MM.1S (cell line): ENCODE measurements around the gene GRPR.

Experiments
- EZH2 ChIP-seq: fragments of 300-600 bp; sonication (generic); optimal IDR thresholded peaks from 2 replicates; pipeline ENCODE3; 2017; ENCODE audit warnings: low read depth, mild to moderate bottlenecking, antibody characterized with exemption, low read length, mixed read lengths
- EZH2phosphoT487 ChIP-seq: fragments of 300-600 bp; sonication (generic); IDR thresholded peaks from 2 replicates; pipeline ENCODE4 v1.6.1; 2018; ENCODE audit warnings: antibody characterized with exemption, low read length
- TF ChIP-seq, protein P1 (sequence below): fragments of 300-600 bp; sonication (generic); IDR thresholded peaks from 2 replicates; pipeline ENCODE4 v1.5.1; 2016; ENCODE audit warnings: antibody characterized with exemption, low read length, mixed read lengths

DNA sequence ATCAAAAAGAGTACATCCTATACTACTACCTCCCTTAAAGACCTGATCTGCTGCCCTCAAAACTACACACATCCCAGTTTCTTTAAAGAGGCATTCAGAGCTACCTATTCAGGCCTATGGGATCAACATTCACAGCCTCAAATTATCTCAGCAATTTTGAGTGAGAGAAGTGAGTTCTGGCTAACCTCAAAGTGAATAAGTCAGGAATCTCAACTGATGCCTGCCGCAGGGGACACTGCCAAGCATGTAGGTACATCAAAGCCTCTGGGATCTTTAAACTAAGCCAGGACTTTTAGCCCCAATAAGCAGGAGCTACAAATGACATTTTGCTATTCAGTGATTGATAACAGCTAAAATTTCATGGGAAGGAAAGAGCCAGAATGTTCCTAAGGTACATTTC lies 11.6 kb downstream of the GRPR start:
- TF ChIP-seq, protein P1, sequence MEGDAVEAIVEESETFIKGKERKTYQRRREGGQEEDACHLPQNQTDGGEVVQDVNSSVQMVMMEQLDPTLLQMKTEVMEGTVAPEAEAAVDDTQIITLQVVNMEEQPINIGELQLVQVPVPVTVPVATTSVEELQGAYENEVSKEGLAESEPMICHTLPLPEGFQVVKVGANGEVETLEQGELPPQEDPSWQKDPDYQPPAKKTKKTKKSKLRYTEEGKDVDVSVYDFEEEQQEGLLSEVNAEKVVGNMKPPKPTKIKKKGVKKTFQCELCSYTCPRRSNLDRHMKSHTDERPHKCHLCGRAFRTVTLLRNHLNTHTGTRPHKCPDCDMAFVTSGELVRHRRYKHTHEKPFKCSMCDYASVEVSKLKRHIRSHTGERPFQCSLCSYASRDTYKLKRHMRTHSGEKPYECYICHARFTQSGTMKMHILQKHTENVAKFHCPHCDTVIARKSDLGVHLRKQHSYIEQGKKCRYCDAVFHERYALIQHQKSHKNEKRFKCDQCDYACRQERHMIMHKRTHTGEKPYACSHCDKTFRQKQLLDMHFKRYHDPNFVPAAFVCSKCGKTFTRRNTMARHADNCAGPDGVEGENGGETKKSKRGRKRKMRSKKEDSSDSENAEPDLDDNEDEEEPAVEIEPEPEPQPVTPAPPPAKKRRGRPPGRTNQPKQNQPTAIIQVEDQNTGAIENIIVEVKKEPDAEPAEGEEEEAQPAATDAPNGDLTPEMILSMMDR: no peak
- no peak for TF ChIP-seq EZH2phosphoT487
- TF ChIP-seq EZH2: no peak
